BLaER1 (cell line): ENCODE data around the gene VTCN1.

Experiments used
- H3K27ac ChIP-seq: shearing (Covaris generic); formaldehyde crosslinking; 2 replicates; pipeline ENCODE4 v1.8.1; 2022
- H3K27me3 ChIP-seq: shearing (Covaris generic); formaldehyde crosslinking; 2 replicates; pipeline ENCODE4 v1.8.1; 2022
- H3K36me3 ChIP-seq: shearing (Covaris generic); formaldehyde crosslinking; 2 replicates; pipeline ENCODE4 v1.8.1; 2022
- H3K4me1 ChIP-seq: shearing (Covaris generic); formaldehyde crosslinking; 2 replicates; pipeline ENCODE4 v1.8.1; 2022
- H3K4me2 ChIP-seq: shearing (Covaris generic); formaldehyde crosslinking; 2 replicates; pipeline ENCODE4 v1.8.1; 2022
- H3K4me3 ChIP-seq: shearing (Covaris generic); formaldehyde crosslinking; 2 replicates; pipeline ENCODE4 v1.8.1; 2022
- H3K9ac ChIP-seq: shearing (Covaris generic); formaldehyde crosslinking; 2 replicates; pipeline ENCODE4 v1.8.1; 2022
- H3K9me3 ChIP-seq: shearing (Covaris generic); formaldehyde crosslinking; 2 replicates; pipeline ENCODE4 v1.8.1; 2022
- H4K20me1 ChIP-seq: shearing (Covaris generic); formaldehyde crosslinking; 2 replicates; pipeline ENCODE4 v1.8.1; 2022
- Cebpa-rat ChIP-seq: shearing (Covaris generic); IDR thresholded peaks from 2 replicates; pipeline ENCODE4 v1.8.1; 2022

The VTCN1 gene

GRCh38 chr1:117147341-117147831 is 63.3 kb downstream of the VTCN1 start:
- Histone ChIP-seq H3K4me3 (no peak overlapping the region), H3K36me3 (no peaks in the 10 kb centered on the region), H3K4me2 (no peak overlapping the region), H4K20me1 (no peaks in the 10 kb centered on the region), H3K4me1 (no peaks in the 10 kb centered on the region), H3K9ac (no peak overlapping the region), H3K27me3 (no peaks in the 10 kb centered on the region), H3K27ac (no peak overlapping the region), H3K9me3 (peaks cover 7% of the 10 kb centered on the region)
- no peak for TF ChIP-seq Cebpa-rat

- Histone ChIP-seq H3K4me2 (no peak overlapping the region), H3K9ac (no peak overlapping the region), H3K27ac (no peak overlapping the region)
These were observed 64.0 kb downstream of the VTCN1 start for GRCh38 chr1:117146575-117147340.

GRCh38 chr1:117146072-117146471 is 64.7 kb downstream of the VTCN1 start:
- no peak overlapping the region for H3K4me3 ChIP-seq
- H3K9ac ChIP-seq = no peak overlapping the region
- H3K9me3 ChIP-seq = peaks cover under 1% of the 10 kb centered on the region; the same call in 1 of the 2 replicates
- no peaks in the 10 kb centered on the region for H4K20me1 ChIP-seq
- no peaks in the 10 kb centered on the region for H3K4me1 ChIP-seq
- H3K27ac ChIP-seq = no peak overlapping the region
- no peaks in the 10 kb centered on the region for H3K27me3 ChIP-seq
- TF ChIP-seq Cebpa-rat = no peak
- no peaks in the 10 kb centered on the region for H3K36me3 ChIP-seq
- no peak overlapping the region for H3K4me2 ChIP-seq

More at GRCh38 chr1:117146575-117147340, 64.0 kb downstream of the VTCN1 start:
- no peaks in the 10 kb centered on the region for H3K4me1 ChIP-seq
- H3K36me3 ChIP-seq = no peaks in the 10 kb centered on the region
- no peak overlapping the region for H3K4me3 ChIP-seq
- peaks cover 7% of the 10 kb centered on the region for H3K9me3 ChIP-seq
- no peak for TF ChIP-seq Cebpa-rat
- no peaks in the 10 kb centered on the region for H3K27me3 ChIP-seq
- no peaks in the 10 kb centered on the region for H4K20me1 ChIP-seq

GRCh38 chr1:117143871-117144270 is 66.9 kb downstream of the VTCN1 start:
- Histone ChIP-seq H3K9ac (no peak overlapping the region), H3K4me1 (no peaks in the 10 kb centered on the region), H3K27ac (no peak overlapping the region), H3K4me2 (no peak overlapping the region), H3K9me3 (no peaks in the 10 kb centered on the region), H3K36me3 (no peaks in the 10 kb centered on the region), H4K20me1 (no peaks in the 10 kb centered on the region), H3K27me3 (no peaks in the 10 kb centered on the region), H3K4me3 (no peak overlapping the region)
- TF ChIP-seq Cebpa-rat = no peak

- no peak overlapping the region for H3K4me2 ChIP-seq
- no peak overlapping the region for H3K4me3 ChIP-seq
- no peaks in the 10 kb centered on the region for H3K27me3 ChIP-seq
- no peaks in the 10 kb centered on the region for H3K36me3 ChIP-seq
- no peaks in the 10 kb centered on the region for H4K20me1 ChIP-seq
- H3K9me3 ChIP-seq = no peaks in the 10 kb centered on the region
- H3K9ac ChIP-seq = no peak overlapping the region
- no peak overlapping the region for H3K27ac ChIP-seq
- H3K4me1 ChIP-seq = no peaks in the 10 kb centered on the region
- no peak for TF ChIP-seq Cebpa-rat
These were observed 67.6 kb downstream of the VTCN1 start for GRCh38 chr1:117143172-117143571.

- H3K4me2 ChIP-seq = no peak overlapping the region
- H3K27me3 ChIP-seq = no peaks in the 10 kb centered on the region
- H3K4me1 ChIP-seq = no peaks in the 10 kb centered on the region
- no peak overlapping the region for H3K9ac ChIP-seq
- H3K9me3 ChIP-seq = no peaks in the 10 kb centered on the region
- no peaks in the 10 kb centered on the region for H4K20me1 ChIP-seq
- no peak for TF ChIP-seq Cebpa-rat
- H3K4me3 ChIP-seq = no peak overlapping the region
- H3K27ac ChIP-seq = no peak overlapping the region
- H3K36me3 ChIP-seq = no peaks in the 10 kb centered on the region
These were observed 68.5 kb downstream of the VTCN1 start for GRCh38 chr1:117142200-117142599.

GRCh38 chr1:117138561-117138960 is 72.2 kb downstream of the VTCN1 start:
- Histone ChIP-seq H3K4me1 (no peaks in the 10 kb centered on the region), H3K27me3 (no peaks in the 10 kb centered on the region), H3K36me3 (no peaks in the 10 kb centered on the region), H3K9me3 (no peaks in the 10 kb centered on the region), H3K27ac (no peak overlapping the region), H4K20me1 (no peaks in the 10 kb centered on the region), H3K9ac (no peak overlapping the region), H3K4me3 (no peak overlapping the region), H3K4me2 (no peak overlapping the region)
- TF ChIP-seq Cebpa-rat = no peak

GRCh38 chr1:117138106-117138505 is 72.6 kb downstream of the VTCN1 start:
- TF ChIP-seq Cebpa-rat = no peak
- Histone ChIP-seq H3K27ac (no peak overlapping the region), H3K4me1 (no peaks in the 10 kb centered on the region), H3K4me3 (no peak overlapping the region), H3K36me3 (no peaks in the 10 kb centered on the region), H3K4me2 (no peak overlapping the region), H3K9me3 (no peaks in the 10 kb centered on the region), H4K20me1 (no peaks in the 10 kb centered on the region), H3K27me3 (no peaks in the 10 kb centered on the region), H3K9ac (no peak overlapping the region)

- H3K9ac ChIP-seq = no peak overlapping the region
- no peaks in the 10 kb centered on the region for H3K9me3 ChIP-seq
- no peaks in the 10 kb centered on the region for H3K27me3 ChIP-seq
- H3K36me3 ChIP-seq = no peaks in the 10 kb centered on the region
- no peak overlapping the region for H3K27ac ChIP-seq
- H4K20me1 ChIP-seq = no peaks in the 10 kb centered on the region
- no peak for TF ChIP-seq Cebpa-rat
- H3K4me1 ChIP-seq = no peaks in the 10 kb centered on the region
- H3K4me2 ChIP-seq = no peak overlapping the region
- no peak overlapping the region for H3K4me3 ChIP-seq
These were observed 73.4 kb downstream of the VTCN1 start for GRCh38 chr1:117137281-117137855.

- no peaks in the 10 kb centered on the region for H3K4me1 ChIP-seq
- H3K4me3 ChIP-seq = no peak overlapping the region
- H3K36me3 ChIP-seq = no peaks in the 10 kb centered on the region
- no peaks in the 10 kb centered on the region for H3K27me3 ChIP-seq
- H3K9me3 ChIP-seq = no peaks in the 10 kb centered on the region
- H3K4me2 ChIP-seq = no peak overlapping the region
- H3K27ac ChIP-seq = no peak overlapping the region
- H4K20me1 ChIP-seq = no peaks in the 10 kb centered on the region
- no peak for TF ChIP-seq Cebpa-rat
- H3K9ac ChIP-seq = no peak overlapping the region
These were observed 74.0 kb downstream of the VTCN1 start for GRCh38 chr1:117136749-117137148.
